H1 (cell line): ENCODE results near the gene CPNE4. TPM values are rescaled to one million over a fixed set of nuclear protein-coding genes. Genes with fewer than 3 reads are reported as not detected.

Experiments used
- CTCF ChIA-PET: fragments of 300-600 bp; sonication (Branson Sonifier 250); formaldehyde crosslinking; loops from one replicate; lab custom pipeline; 2021; ENCODE audit not compliant: partially characterized antibody; lab: Charles Lee
- POLR2A ChIA-PET: fragments of 300-600 bp; sonication (Branson Sonifier 250); formaldehyde crosslinking; loops from one replicate; lab custom pipeline; 2021; ENCODE audit warnings: inconsistent platforms; ENCODE audit not compliant: partially characterized antibody; lab: Charles Lee
- DNase-seq, 2 experiments: peaks; one replicate each; pipeline versions ENCODE4 v3.0.0 to v3.0.0-alpha.2; 2010 to 2022; ENCODE audit warnings: low spot score in 2 of 2, low read depth in 1 of 2, mixed read lengths in 1 of 2
- FAIRE-seq: peaks from 2 replicates; lab custom pipeline; 2011; peaks lifted over from hg19 to GRCh38; lab: Jason Lieb, UNC
- H2AFZ ChIP-seq: 2 replicates; pipeline ENCODE4 v1.8.1; 2012; ENCODE audit warnings: low read length, inconsistent platforms
- H2AK5ac ChIP-seq: 2 replicates; pipeline ENCODE4 v1.6.1; 2013; ENCODE audit warnings: low read depth, low read length
- H2BK120ac ChIP-seq: replicated peaks from 2 replicates; pipeline ENCODE3; 2013; ENCODE audit warnings: low read depth, low read length, inconsistent platforms
- H2BK12ac ChIP-seq: 2 replicates; pipeline ENCODE4 v1.6.1; 2013; ENCODE audit warnings: low read depth, low read length
- H2BK15ac ChIP-seq: 2 replicates; pipeline ENCODE4 v1.6.1; 2013; ENCODE audit warnings: low read length
- H2BK20ac ChIP-seq: 2 replicates; pipeline ENCODE4 v1.6.1; 2013; ENCODE audit warnings: low read length
- H2BK5ac ChIP-seq: 2 replicates; pipeline ENCODE4 v1.6.1; 2013; ENCODE audit warnings: low read depth, low read length
- H3K14ac ChIP-seq: 2 replicates; pipeline ENCODE4 v1.6.1; 2013; ENCODE audit warnings: inconsistent platforms; ENCODE audit not compliant: insufficient read length
- H3K18ac ChIP-seq: 2 replicates; pipeline ENCODE4 v1.6.1; 2013; ENCODE audit warnings: low read length; ENCODE audit errors: extremely low read depth
- H3K23ac ChIP-seq: 2 replicates; pipeline ENCODE4 v1.6.1; 2013; ENCODE audit warnings: inconsistent platforms; ENCODE audit not compliant: insufficient read length
- H3K23me2 ChIP-seq: 2 replicates; pipeline ENCODE4 v1.6.1; 2013; ENCODE audit warnings: low read depth, low read length
- H3K27ac ChIP-seq: 2 replicates; pipeline ENCODE4 v1.6.1; 2011; ENCODE audit warnings: low read depth, low read length, inconsistent platforms
- H3K27me3 ChIP-seq, 4 experiments: replicated peaks in 1 of 4; 1 replicate in 1 of 4; 2 replicates in 3 of 4; pipeline versions ENCODE4 v1.6.1 to v1.8.1; 2011 to 2013; ENCODE audit warnings: low read length in 3 of 4, mild to moderate bottlenecking in 3 of 4, inconsistent platforms in 2 of 4, mixed read lengths in 2 of 4, moderate library complexity in 1 of 4; ENCODE audit not compliant: control insufficient read depth in 3 of 4, insufficient read depth in 3 of 4; ENCODE audit errors: extremely low read depth in 1 of 4
- H3K36me3 ChIP-seq, 4 experiments: 2 replicates each; pipeline versions ENCODE4 v1.6.1 to v1.8.1; 2011 to 2013; ENCODE audit warnings: mild to moderate bottlenecking in 4 of 4, low read length in 3 of 4, moderate library complexity in 2 of 4, control low read depth in 1 of 4, inconsistent platforms in 1 of 4; ENCODE audit not compliant: insufficient read depth in 4 of 4, control insufficient read depth in 2 of 4
- H3K4ac ChIP-seq: replicated peaks from 2 replicates; pipeline ENCODE3; 2013; ENCODE audit warnings: low read length, low read depth, mixed read lengths, inconsistent platforms; ENCODE audit not compliant: insufficient read length
- H3K4me1 ChIP-seq, 4 experiments: replicated peaks in 1 of 4; 1 replicate in 1 of 4; 2 replicates in 3 of 4; pipeline versions ENCODE4 v1.6.1 to v1.8.1; 2011 to 2013; ENCODE audit warnings: low read length in 3 of 4, inconsistent platforms in 2 of 4, mixed read lengths in 1 of 4; ENCODE audit not compliant: insufficient read depth in 4 of 4, control insufficient read depth in 3 of 4
- H3K4me2 ChIP-seq, 2 experiments: 2 replicates each; pipeline versions ENCODE4 v1.6.1 to v1.8.1; 2011 to 2013; ENCODE audit warnings: low read depth in 2 of 2, low read length in 2 of 2, control low read depth in 1 of 2, inconsistent platforms in 1 of 2, mild to moderate bottlenecking in 1 of 2; ENCODE audit not compliant: insufficient read depth in 1 of 2
- H3K4me3 ChIP-seq, 4 experiments: fragments of 200-600, 300-600 bp in 1 of 4; sonication (generic), shearing (Covaris generic), sonication (Bioruptor Twin) in 1 of 4; 2 replicates each; pipeline versions ENCODE4 v1.5.1 to v1.8.1; 2011 to 2016; ENCODE audit warnings: low read length in 4 of 4, low read depth in 3 of 4, control low read depth in 2 of 4, inconsistent platforms in 2 of 4, mild to moderate bottlenecking in 2 of 4, mixed read lengths in 1 of 4, moderate library complexity in 1 of 4; ENCODE audit not compliant: insufficient read depth in 2 of 4; ENCODE audit errors: extremely low read depth in 1 of 4
- H3K56ac ChIP-seq: replicated peaks from 2 replicates; pipeline ENCODE3; 2013; ENCODE audit warnings: low read depth, mild to moderate bottlenecking, mixed read lengths, low read length, inconsistent platforms; ENCODE audit not compliant: insufficient read length
- H3K79me1 ChIP-seq: 2 replicates; pipeline ENCODE4 v1.6.1; 2013; ENCODE audit warnings: low read depth, low read length, control low read depth
- H3K79me2 ChIP-seq, 2 experiments: 2 replicates each; pipeline versions ENCODE4 v1.6.1 to v1.8.1; 2012 to 2013; ENCODE audit warnings: low read length in 2 of 2, mild to moderate bottlenecking in 2 of 2, inconsistent platforms in 1 of 2; ENCODE audit not compliant: insufficient read depth in 2 of 2, control insufficient read depth in 1 of 2
- H3K9ac ChIP-seq, 4 experiments: replicated peaks in 1 of 4; 1 replicate in 1 of 4; 2 replicates in 3 of 4; pipeline versions ENCODE4 v1.6.1 to v1.8.1; 2011 to 2013; ENCODE audit warnings: low read depth in 3 of 4, low read length in 3 of 4, control low read depth in 2 of 4, mild to moderate bottlenecking in 2 of 4, moderate library complexity in 2 of 4, inconsistent platforms in 1 of 4; ENCODE audit errors: extremely low read depth in 1 of 4
- H3K9me3 ChIP-seq, 2 experiments: 2 replicates each; pipeline versions ENCODE4 v1.6.1 to v1.8.1; 2012 to 2013; ENCODE audit warnings: mild to moderate bottlenecking in 2 of 2, moderate library complexity in 2 of 2, control low read depth in 1 of 2, inconsistent platforms in 1 of 2, low read depth in 1 of 2, low read length in 1 of 2, mixed read lengths in 1 of 2; ENCODE audit not compliant: insufficient read depth in 2 of 2
- H4K20me1 ChIP-seq, 2 experiments: replicated peaks in 1 of 2; 2 replicates each; pipeline versions ENCODE3 to v1.8.1; 2011 to 2013; ENCODE audit warnings: inconsistent platforms in 2 of 2, low read length in 2 of 2, mild to moderate bottlenecking in 1 of 2; ENCODE audit not compliant: insufficient read depth in 2 of 2, control insufficient read depth in 1 of 2
- H4K5ac ChIP-seq: 2 replicates; pipeline ENCODE4 v1.6.1; 2013; ENCODE audit warnings: low read length, low read depth, mixed read lengths, inconsistent platforms; ENCODE audit not compliant: insufficient read length
- H4K8ac ChIP-seq: 2 replicates; pipeline ENCODE4 v1.8.0; 2013; ENCODE audit warnings: mild to moderate bottlenecking, moderate library complexity, low read length, inconsistent platforms; ENCODE audit not compliant: insufficient read depth; ENCODE audit errors: extremely low read depth
- H4K91ac ChIP-seq: replicated peaks from 2 replicates; pipeline ENCODE3; 2013; ENCODE audit warnings: low read length, mixed read lengths, inconsistent platforms; ENCODE audit not compliant: insufficient read length
- KDM5A ChIP-seq: fragments of 200-600 bp; IDR thresholded peaks from 2 replicates; pipeline ENCODE4 v1.7.1; 2012; ENCODE audit warnings: mild to moderate bottlenecking, low read length, inconsistent platforms, mixed read lengths
- MAFK ChIP-seq: IDR thresholded peaks from 2 replicates; pipeline ENCODE4 v1.6.1; 2012; ENCODE audit warnings: low read depth, mild to moderate bottlenecking, improper control_type of control experiment, low read length
- POLR2AphosphoS5 ChIP-seq: IDR thresholded peaks from 2 replicates; pipeline ENCODE4 v1.6.1; 2011; ENCODE audit warnings: low read depth, low read length
- polyA plus RNA-seq, 7 experiments: library from polyadenylated mRNA; depleted of rRNA in 3 of 7; stranded (reverse) in 5 of 7; unstranded in 2 of 7; fragments of >200 nt in 5 of 7; fragments of 200-250 nt in 2 of 7; gene quantifications; 1 replicate in 5 of 7; 2 replicates in 1 of 7; 4 replicates in 1 of 7; pipeline versions ENCODE4 v1.2.1 to v1.2.3, GENCODE V29; 2011 to 2013; ENCODE audit warnings: missing spikeins in 2 of 7, mixed read lengths in 2 of 7
- total RNA-seq: library from RNA; stranded (reverse); fragmentation: NEBNext Ultra II Directional; extraction: Animal tissue kit (Norgen Biotek cat#: 25700); gene quantifications from 2 replicates; pipeline ENCODE4 v1.2.1, GENCODE V29; 2021

The CPNE4 gene
- total and polyA plus RNA-seq, 2 of the 8 experiments (the other 6 are each of a cell fraction or from before 2014, with no cell fraction given), result 0.82 to 3.8 TPM

DNA sequence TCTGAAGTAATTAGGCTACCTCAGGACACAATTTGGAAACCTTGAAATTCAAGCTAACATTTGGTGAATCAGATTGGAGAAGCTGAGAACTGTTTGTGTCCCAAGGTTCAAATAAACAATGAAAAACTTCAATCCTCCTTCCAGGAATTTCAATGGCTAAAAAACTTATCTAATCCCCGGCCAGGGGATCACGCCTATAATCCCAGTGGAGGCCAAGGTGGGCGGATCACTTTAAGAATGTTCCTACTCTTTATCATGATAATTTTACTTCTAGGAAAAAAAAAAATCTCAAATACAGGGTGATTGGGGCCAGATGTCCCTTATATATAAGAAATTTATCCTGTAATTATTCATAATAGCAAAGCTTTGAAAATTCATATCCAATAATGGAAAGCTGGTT lies 139.0 kb downstream of the CPNE4 start (continued):
- no peak for TF ChIP-seq KDM5A

DNA sequence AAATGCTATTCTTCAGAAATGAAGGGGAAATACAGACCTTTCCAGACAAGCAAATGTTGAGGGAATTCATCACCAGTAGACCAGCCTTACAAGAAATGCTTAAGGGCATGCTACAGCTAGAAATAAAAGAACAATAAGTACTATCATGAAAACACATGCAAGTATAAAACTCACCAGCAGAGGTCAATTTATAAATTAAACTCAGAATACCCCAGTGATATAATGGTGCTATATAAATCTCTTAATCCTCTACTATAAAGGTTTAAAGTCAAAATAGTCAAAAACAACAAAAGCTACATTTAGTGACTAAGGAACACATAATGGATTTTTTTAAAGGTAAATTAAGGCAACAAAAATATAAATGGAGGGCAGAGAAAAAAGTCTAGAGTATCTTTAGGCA lies 142.5 kb downstream of the CPNE4 start:
- Histone ChIP-seq H3K9ac (no peak overlapping the region), H3K23ac (no peak overlapping the region), H3K18ac (no peak overlapping the region), H2BK12ac (no peak overlapping the region), H3K36me3 (no peaks in the 10 kb centered on the region), H2AFZ (no peak overlapping the region), H3K14ac (no peak overlapping the region), H2AK5ac (no peak overlapping the region), H4K20me1 (no peaks in the 10 kb centered on the region), H3K27ac (no peak overlapping the region), H3K9me3 (no peaks in the 10 kb centered on the region), H4K5ac (no peak overlapping the region), H2BK15ac (no peak overlapping the region), H3K23me2 (no peaks in the 10 kb centered on the region), H4K91ac (no peak overlapping the region), H3K27me3 (no peaks in the 10 kb centered on the region), H3K79me2 (no peaks in the 10 kb centered on the region), H2BK120ac (no peak overlapping the region), H4K8ac (no peak overlapping the region), H3K4me1 (no peaks in the 10 kb centered on the region), H2BK20ac (no peak overlapping the region), H3K79me1 (no peaks in the 10 kb centered on the region), H3K4ac (no peak overlapping the region), H3K4me2 (no peak overlapping the region), H3K4me3 (no peak overlapping the region), H3K56ac (no peak overlapping the region), H2BK5ac (no peak overlapping the region)
- DNase-seq (no peak), FAIRE-seq (no peak)
- POLR2A ChIA-PET, result no interaction called here
- TF ChIP-seq MAFK (no peak), POLR2AphosphoS5 (no peak)
- CTCF ChIA-PET, result interaction anchor here (0.6 to 2.2 kb wide), 21 partner anchors 9 to 551 kb away, joined by 3 to 11 read pairs (median 3); no protein-coding TSS in a partner anchor
